Heart right ventricle (tissue), 16 donors: ENCODE measurements around the gene SPINK4. TPM values are rescaled to one million over a fixed set of nuclear protein-coding genes. Genes with fewer than 3 reads are reported as not detected.

Source experiments
- ATAC-seq, 8 donors: fragments of 200-7000 bp; cut with Tn5 transposase; one replicate each; pipeline ENCODE4 v1.9.1; 2020; ENCODE audit warnings: mild to moderate bottlenecking in 8 of 8, moderate library complexity in 8 of 8, moderate number of reproducible peaks in 1 of 8
- DNase-seq, 2 donors: peaks; one replicate each; pipeline ENCODE4 v3.0.0-alpha.2; 2020
- H3K27ac ChIP-seq, 10 donors: fragments of 200-600 bp; sonication (generic) in 2 of 10; one replicate each; pipeline versions ENCODE4 v1.5.0 to v1.8.0; 2020 to 2022; ENCODE audit warnings: mild to moderate bottlenecking in 3 of 10
- H3K27me3 ChIP-seq, 7 donors: fragments of 200-600 bp; one replicate each; pipeline ENCODE4 v1.8.0; 2021 to 2022; ENCODE audit warnings: mild to moderate bottlenecking in 2 of 7
- H3K36me3 ChIP-seq, 9 donors: fragments of 200-600 bp; sonication (generic) in 1 of 9; one replicate each; pipeline versions ENCODE4 v1.5.0 to v1.8.0; 2020 to 2022; ENCODE audit warnings: mild to moderate bottlenecking in 2 of 9
- H3K4me1 ChIP-seq, 9 donors: fragments of 200-600 bp; sonication (generic) in 1 of 9; one replicate each; pipeline versions ENCODE4 v1.5.0 to v1.8.0; 2020 to 2022; ENCODE audit warnings: mild to moderate bottlenecking in 4 of 9
- H3K4me3 ChIP-seq, 10 donors: fragments of 200-600 bp; sonication (generic) in 2 of 10; one replicate each; pipeline versions ENCODE4 v1.5.0 to v1.8.0; 2020 to 2022; ENCODE audit warnings: mild to moderate bottlenecking in 7 of 10, moderate library complexity in 2 of 10
- H3K9me3 ChIP-seq, 11 donors: fragments of 200-600 bp in 10 of 11; sonication (generic) in 2 of 11; one replicate each; pipeline versions ENCODE4 v1.5.0 to v1.8.0; 2013 to 2022; ENCODE audit warnings: mild to moderate bottlenecking in 2 of 11, control low read depth in 1 of 11, moderate library complexity in 1 of 11
- CTCF ChIP-seq, 9 donors: fragments of 200-600 bp; sonication (generic) in 2 of 9; IDR thresholded peaks; one replicate each; pipeline versions ENCODE4 v1.5.0 to v1.8.0; 2021 to 2022; ENCODE audit warnings: antibody characterized with exemption in 9 of 9, mild to moderate bottlenecking in 5 of 9, moderate library complexity in 1 of 9
- WGBS, 2 donors: extraction: QIAGEN DNeasy Blood & Tissue Kit; methylation state at CpG; one replicate each; pipeline ENCODE4 v1.1.7; 2013; ENCODE audit warnings: inconsistent platforms in 1 of 2; 5-methylcytosine and 5-hydroxymethylcytosine counted together
- intact Hi-C, 10 donors: fragments of 100-400 bp; cut with DNase I; formaldehyde crosslinking; loops; one replicate each; pipeline versions ENCODE4 v1.11.1 to v1.14.2; 2022
- polyA plus RNA-seq, 2 donors: library from polyadenylated mRNA; stranded (reverse); fragments of 200-250 nt; gene quantifications; one replicate each; pipeline ENCODE4 v1.2.3, GENCODE V29; 2013
- total RNA-seq, 10 donors: library from RNA; stranded (reverse); fragmentation: NEBNext Ultra II Directional in 3 of 10; extraction: Animal tissue kit (Norgen Biotek cat#: 25700) in 3 of 10; gene quantifications; one replicate each; pipeline versions ENCODE4 v1.2.1 to v1.2.4, GENCODE V29; 2021 to 2023
- donor health status: Arrhythmogenic right ventricular cardiomyopathy.
- donor health status: ischemic (EF 13 %, LVEDD 7.1; RV severe dilation, severe dysfunction).
- donor health status: healthy with polysubstance abuse.
- donor health status: DM: no; HTN: yes; CAD: no.
- donor health status: DM: no; HTN: no; CAD: no.
- donor health status: ischemic (EF 25% LVEDD 6.9; RV normal size, moderate dysfunction).
- donor health status: ischemic (EF 25% LVEDD 5.7; RV mildly dilated, moderate dysfunction).
- donor health status: healthy.
- donor health status: DM: yes; HTN: yes; CAD: no.
- donor health status: Ischemic cardiomyopathy.
- donor health status: ischemic (EF 35%, LVEDD 5.7; RV mildly dilated, moderate dysfunction).
- donor health status: nonischemic (EF 11% LVEDD 7.7; RV severe dilation, severe dysfunction).
- donor health status: DM: yes; HTN: yes; CAD: no.
- donor health status: PGD.
- donor health status: ischemic (EF 29% LVEDD 5.4; RV normal size, mild dysfunction).
- donor health status: nonischemic (EF 23%, LVEDD 6.1; RV moderate dilation, normal function).

Gene SPINK4
- total and polyA plus RNA-seq, 12 donors, result not detected

DNA sequence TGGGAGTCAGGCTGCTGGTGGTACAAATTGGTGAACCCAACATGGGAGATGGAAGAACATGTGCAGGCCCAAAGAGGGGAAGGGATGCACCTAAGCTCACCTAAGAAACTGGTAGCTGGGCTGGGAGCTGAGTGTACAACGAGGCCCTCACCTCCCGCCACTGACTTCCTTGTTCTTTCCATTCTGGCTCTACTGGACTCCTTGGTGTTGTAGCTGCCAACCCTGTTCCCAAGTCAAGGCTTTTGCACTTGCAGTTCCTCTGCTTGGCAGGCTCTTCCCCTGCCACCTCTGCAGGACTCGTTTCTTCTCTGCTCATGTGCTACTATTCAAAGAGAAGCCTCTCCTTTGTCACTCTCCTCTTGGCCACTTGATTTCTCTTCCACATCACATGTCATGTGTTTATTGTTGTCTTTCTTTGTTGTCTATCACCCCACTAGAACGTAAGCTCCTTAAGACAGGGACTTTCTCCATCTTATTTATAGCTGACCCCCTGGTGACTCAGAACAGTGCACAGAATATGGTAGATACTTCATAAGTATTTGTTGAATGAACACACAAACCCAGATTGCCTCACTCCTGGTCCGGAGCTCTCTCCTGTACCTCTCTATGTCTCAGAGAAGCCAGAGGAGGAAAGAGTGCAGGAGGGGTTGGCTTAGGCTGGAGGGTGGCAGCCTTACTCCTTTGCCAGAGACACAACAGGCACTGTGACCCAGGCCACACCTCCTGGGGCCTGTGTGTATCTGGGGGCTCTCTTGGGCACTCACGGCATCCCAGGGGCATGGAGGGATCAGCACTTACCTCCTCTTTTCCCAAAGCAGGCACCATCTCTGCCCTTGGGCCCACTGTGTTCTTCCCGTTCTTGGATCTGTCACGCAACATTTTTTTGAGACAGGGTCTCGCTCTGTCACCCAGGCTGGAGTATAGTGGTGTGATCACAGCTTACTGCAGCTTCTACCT lies 5.2 kb upstream of the SPINK4 start:
- DNase-seq (no peak), ATAC-seq (no peak)
- no peaks in the 10 kb centered on the region for H3K36me3 ChIP-seq
- intact Hi-C loops, result no loop called here
- no peaks in the 10 kb centered on the region for H3K9me3 ChIP-seq
- no peak overlapping the region for H3K4me3 ChIP-seq
- H3K4me1 ChIP-seq, result peaks cover 0 to 8% (median 4%) of the 10 kb centered on the region in 9 donors
- H3K27ac ChIP-seq, result no peak overlapping the region
- TF ChIP-seq CTCF (IDR thresholded peaks at IDR 0.05), result no peak
- 78 to 82% methylated on average over 9 of the region's 9 CpGs for WGBS, 2 donors
- no peaks in the 10 kb centered on the region for H3K27me3 ChIP-seq

- ATAC-seq (no peak), DNase-seq (no peak)
- no peak for TF ChIP-seq CTCF (IDR thresholded peaks at IDR 0.05)
- Histone ChIP-seq H3K9me3 (no peaks in the 10 kb centered on the region), H3K36me3 (no peaks in the 10 kb centered on the region), H3K4me1 (peaks cover 0 to 13% (median 9%) of the 10 kb centered on the region in 9 donors), H3K27me3 (no peaks in the 10 kb centered on the region), H3K4me3 (no peak overlapping the region), H3K27ac (no peak overlapping the region)
- WGBS, 2 donors, result 80 to 85% methylated on average over 3 of the region's 3 CpGs
- intact Hi-C loops, result no loop called here
Measured at GRCh38 chr9:33236571-33236970, 3.4 kb upstream of the SPINK4 start.

- no peaks in the 10 kb centered on the region for H3K27me3 ChIP-seq
- H3K4me3 ChIP-seq, result no peak overlapping the region
- 80 to 87% methylated on average over 5 of the region's 5 CpGs for WGBS, 2 donors
- H3K4me1 ChIP-seq, result peaks cover 0 to 13% (median 9%) of the 10 kb centered on the region in 9 donors
- H3K27ac ChIP-seq, result no peak overlapping the region
- H3K9me3 ChIP-seq, result no peaks in the 10 kb centered on the region
- TF ChIP-seq CTCF (IDR thresholded peaks at IDR 0.05), result no peak
- ATAC-seq, result no peak
- intact Hi-C loops, result no loop called here
- no peak for DNase-seq
- H3K36me3 ChIP-seq, result no peaks in the 10 kb centered on the region
Measured at GRCh38 chr9:33241298-33241697, 1.3 kb downstream of the SPINK4 start.

- Histone ChIP-seq H3K4me1 (peaks cover 0 to 13% (median 9%) of the 10 kb centered on the region in 9 donors), H3K27me3 (no peaks in the 10 kb centered on the region), H3K36me3 (peaks cover 0 to 4% (median 0%) of the 10 kb centered on the region in 9 donors), H3K4me3 (no peak overlapping the region), H3K27ac (no peak overlapping the region), H3K9me3 (no peaks in the 10 kb centered on the region)
- 81 to 85% methylated on average over 6 of the region's 6 CpGs for WGBS, 2 donors
- no peak for ATAC-seq
- intact Hi-C loops, result no loop called here
- TF ChIP-seq CTCF (IDR thresholded peaks at IDR 0.05), result no peak
- no peak for DNase-seq
Measured at GRCh38 chr9:33242609-33243134, 2.7 kb downstream of the SPINK4 start.
